OCI-LY7 (cell line): Measurements from ENCODE around the gene TMEM217.

ENCODE experiments used
- EZH2phosphoT487 ChIP-seq: fragments of 200-600 bp; sonication (generic); IDR thresholded peaks from 2 replicates; pipeline ENCODE4 v1.6.1; 2018; ENCODE audit warnings: low read depth, borderline replicate concordance, mild to moderate bottlenecking, mixed run types, antibody characterized with exemption, low read length, moderate library complexity, mixed read lengths
- TF ChIP-seq, protein P1 (sequence below): fragments of 200-600 bp; sonication (generic); conservative IDR thresholded peaks from 2 replicates; pipeline ENCODE4 v1.5.1; 2014; ENCODE audit warnings: mild to moderate bottlenecking, antibody characterized with exemption, low read length, moderate library complexity, mixed read lengths

DNA sequence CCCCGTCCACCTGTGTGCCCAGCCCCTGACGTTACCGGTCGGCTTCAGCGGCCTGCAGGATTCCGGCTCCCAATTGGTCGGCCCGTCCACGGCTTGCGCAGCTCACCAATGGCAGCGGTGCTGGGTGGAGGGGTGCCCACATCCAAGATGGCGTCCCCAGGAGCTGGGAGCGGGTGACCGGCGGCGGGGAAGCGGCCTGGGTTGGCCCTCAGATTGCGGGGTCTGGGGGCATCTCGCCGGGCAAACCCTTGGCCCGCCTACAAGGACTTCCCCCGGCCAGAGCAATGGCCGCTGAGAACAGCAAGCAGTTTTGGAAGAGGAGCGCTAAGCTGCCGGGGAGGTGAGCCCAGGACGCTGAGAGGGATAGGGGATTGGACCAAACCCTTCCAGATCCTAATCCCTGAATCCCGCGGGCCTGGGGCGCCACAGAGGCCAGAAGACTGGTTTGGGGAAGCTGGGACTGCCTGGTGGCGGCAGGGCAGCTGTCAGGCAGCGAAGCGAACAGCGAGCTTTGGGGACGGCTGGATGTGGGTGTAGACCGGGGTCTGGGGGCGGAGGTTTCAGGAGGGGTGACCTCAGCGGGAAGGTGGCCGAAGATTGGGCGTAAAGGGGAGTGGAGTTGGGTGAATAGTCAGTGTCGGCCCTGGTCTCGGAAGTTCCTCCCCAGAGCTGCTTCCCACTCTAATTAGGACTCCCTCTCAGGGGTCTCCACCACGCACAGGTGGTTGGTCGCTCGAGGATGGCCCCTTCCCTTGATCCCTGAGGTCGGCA, at the start of gene TMEM217, which contains the start of gene TBC1D22B:
- TF ChIP-seq, protein P1, sequence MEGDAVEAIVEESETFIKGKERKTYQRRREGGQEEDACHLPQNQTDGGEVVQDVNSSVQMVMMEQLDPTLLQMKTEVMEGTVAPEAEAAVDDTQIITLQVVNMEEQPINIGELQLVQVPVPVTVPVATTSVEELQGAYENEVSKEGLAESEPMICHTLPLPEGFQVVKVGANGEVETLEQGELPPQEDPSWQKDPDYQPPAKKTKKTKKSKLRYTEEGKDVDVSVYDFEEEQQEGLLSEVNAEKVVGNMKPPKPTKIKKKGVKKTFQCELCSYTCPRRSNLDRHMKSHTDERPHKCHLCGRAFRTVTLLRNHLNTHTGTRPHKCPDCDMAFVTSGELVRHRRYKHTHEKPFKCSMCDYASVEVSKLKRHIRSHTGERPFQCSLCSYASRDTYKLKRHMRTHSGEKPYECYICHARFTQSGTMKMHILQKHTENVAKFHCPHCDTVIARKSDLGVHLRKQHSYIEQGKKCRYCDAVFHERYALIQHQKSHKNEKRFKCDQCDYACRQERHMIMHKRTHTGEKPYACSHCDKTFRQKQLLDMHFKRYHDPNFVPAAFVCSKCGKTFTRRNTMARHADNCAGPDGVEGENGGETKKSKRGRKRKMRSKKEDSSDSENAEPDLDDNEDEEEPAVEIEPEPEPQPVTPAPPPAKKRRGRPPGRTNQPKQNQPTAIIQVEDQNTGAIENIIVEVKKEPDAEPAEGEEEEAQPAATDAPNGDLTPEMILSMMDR, result no peak
- TF ChIP-seq EZH2phosphoT487, result no peak
